ENCODE results near the gene ST3GAL4.

GRCh38 chr11:126318574-126319373 lies 36.7 kb upstream of the ST3GAL4 start:
- TF ChIP-seq CTCF (tag by site-specific recombination; IDR thresholded peaks at IDR 0.05) (no peak), INSM2 (tag by site-specific recombination; IDR thresholded peaks at IDR 0.05) (no peak), ZBTB49 (tag by site-specific recombination; IDR thresholded peaks at IDR 0.05; ENCODE audit: low read depth) (no peak), ZXDB (tag by site-specific recombination; IDR thresholded peaks at IDR 0.05) (no peak), ZNF24 (tag by site-specific recombination; IDR thresholded peaks at IDR 0.05) (no peak), ZNF510 (tag by site-specific recombination; IDR thresholded peaks at IDR 0.05; ENCODE audit: insufficient replicate concordance) (no peak), PBX3 (CRISPR knock-in tag; IDR thresholded peaks at IDR 0.05) (no peak), ZBTB1 (tag by site-specific recombination; IDR thresholded peaks at IDR 0.05) (no peak), ZBTB20 (tag by site-specific recombination; IDR thresholded peaks at IDR 0.05) (no peak), SETDB1 (IDR thresholded peaks at IDR 0.05; ENCODE audit: insufficient read length, low read length) (no peak), ZNF768 (tag by site-specific recombination; IDR thresholded peaks at IDR 0.05) (no peak), ZNF660 (tag by site-specific recombination; IDR thresholded peaks at IDR 0.05) (no peak), ZNF398 (tag by site-specific recombination; IDR thresholded peaks at IDR 0.05) (no peak)
